Cardiac fibroblast (primary cell): Measurements from ENCODE around the gene SPTSSA.
"Not testable (repeated sequence)": the region's sequence is repeated elsewhere in the genome, so short reads cannot be mapped to it uniquely, and the experiment has no call there.

Experiments used
- DNase-seq, 2 donors: peaks; one replicate each; pipeline versions ENCODE4 v3.0.0 to v3.0.0-alpha.2; 2010; ENCODE audit warnings: low read depth in 2 of 2
- H3K4me3 ChIP-seq, 2 donors: replicated peaks in 1 of 2; 1 replicate in 1 of 2; 2 replicates in 1 of 2; pipeline ENCODE4 v1.5.1; 2011; ENCODE audit warnings: low read depth in 2 of 2, low read length in 2 of 2, mild to moderate bottlenecking in 2 of 2, moderate library complexity in 1 of 2
- TF ChIP-seq, protein P1 (sequence below): IDR thresholded peaks from one replicate; pipeline ENCODE4 v1.5.1; 2011; ENCODE audit warnings: low read depth, mild to moderate bottlenecking, low read length, inconsistent platforms

The SPTSSA gene

GRCh38 chr14:34387974-34388516, 74.0 kb downstream of the SPTSSA start:
- H3K4me3 ChIP-seq: no peak overlapping the region
- TF ChIP-seq, protein P1, sequence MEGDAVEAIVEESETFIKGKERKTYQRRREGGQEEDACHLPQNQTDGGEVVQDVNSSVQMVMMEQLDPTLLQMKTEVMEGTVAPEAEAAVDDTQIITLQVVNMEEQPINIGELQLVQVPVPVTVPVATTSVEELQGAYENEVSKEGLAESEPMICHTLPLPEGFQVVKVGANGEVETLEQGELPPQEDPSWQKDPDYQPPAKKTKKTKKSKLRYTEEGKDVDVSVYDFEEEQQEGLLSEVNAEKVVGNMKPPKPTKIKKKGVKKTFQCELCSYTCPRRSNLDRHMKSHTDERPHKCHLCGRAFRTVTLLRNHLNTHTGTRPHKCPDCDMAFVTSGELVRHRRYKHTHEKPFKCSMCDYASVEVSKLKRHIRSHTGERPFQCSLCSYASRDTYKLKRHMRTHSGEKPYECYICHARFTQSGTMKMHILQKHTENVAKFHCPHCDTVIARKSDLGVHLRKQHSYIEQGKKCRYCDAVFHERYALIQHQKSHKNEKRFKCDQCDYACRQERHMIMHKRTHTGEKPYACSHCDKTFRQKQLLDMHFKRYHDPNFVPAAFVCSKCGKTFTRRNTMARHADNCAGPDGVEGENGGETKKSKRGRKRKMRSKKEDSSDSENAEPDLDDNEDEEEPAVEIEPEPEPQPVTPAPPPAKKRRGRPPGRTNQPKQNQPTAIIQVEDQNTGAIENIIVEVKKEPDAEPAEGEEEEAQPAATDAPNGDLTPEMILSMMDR: no peak
- DNase-seq: no peak

DNA sequence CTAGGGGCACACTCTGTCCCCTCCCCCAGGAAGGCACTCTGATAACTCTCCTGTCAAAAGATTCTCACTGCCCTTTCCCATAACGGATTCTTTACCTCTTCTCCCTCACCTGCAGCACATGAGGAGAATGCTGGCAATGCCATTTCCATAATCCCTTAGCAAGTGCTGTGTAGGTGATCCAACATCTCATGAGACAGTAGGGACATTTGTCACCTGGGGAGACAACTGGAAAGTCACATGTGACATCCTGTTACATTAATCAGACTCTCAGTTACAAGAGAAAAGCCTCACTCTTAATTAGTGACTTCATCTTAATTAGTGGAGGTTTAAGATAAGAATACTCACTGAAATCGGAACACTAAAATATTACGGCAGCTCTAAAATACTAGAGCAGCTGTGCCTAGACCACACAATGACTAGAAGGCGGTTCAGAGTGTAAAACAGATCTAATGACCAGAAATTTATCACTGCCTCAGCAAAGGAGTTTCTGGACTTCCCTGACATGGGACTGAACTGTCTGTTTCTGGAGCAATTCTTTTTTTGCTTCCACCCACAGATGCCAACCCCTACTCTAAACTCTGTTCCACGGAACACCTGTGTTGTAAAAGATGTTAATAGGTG, 75.1 kb downstream of the SPTSSA start:
- H3K4me3 ChIP-seq: no peak overlapping the region
- TF ChIP-seq, protein P1: no peak
- no peak for DNase-seq

DNA sequence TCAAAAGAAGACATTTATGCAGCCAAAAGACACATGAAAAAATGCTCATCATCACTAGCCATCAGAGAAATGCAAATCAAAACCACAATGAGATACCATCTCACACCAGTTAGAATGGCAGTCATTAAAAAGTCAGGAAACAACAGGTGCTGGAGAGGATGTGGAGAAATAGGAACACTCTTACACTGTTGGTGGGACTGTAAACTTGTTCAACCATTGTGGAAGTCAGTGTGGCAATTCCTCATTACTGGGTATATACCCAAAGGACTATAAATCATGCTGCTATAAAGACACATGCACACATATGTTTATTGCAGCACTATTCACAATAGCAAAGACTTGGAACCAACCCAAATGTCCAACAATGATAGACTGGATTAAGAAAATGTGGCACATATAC, 76.2 kb downstream of the SPTSSA start:
- DNase-seq, H3K4me3 ChIP-seq: not testable (repeated sequence)

GRCh38 chr14:34383839-34384238, 78.2 kb downstream of the SPTSSA start:
- H3K4me3 ChIP-seq: no peak overlapping the region
- TF ChIP-seq, protein P1: no peak
- no peak for DNase-seq
